Measurements from ENCODE around the gene MRPS15.

DNA sequence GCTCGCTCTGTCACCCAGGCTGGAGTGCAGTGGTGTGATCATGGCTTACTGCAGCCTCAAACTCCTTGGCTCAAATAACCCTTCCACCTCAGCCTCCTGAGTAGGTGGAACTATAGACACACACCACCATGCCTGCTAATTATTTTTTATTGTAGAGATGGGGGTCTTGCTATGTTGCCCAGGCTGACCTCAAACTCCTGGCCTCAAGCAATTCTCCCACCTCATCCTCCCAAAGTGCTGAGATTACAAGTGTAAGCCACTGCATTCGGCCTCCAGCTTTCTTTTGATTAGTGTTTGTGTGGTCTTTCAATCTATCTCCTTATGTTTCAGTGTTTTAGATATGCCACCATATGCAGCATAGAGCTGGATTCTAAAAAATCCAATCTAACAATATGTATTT lies 38.4 kb upstream of the MRPS15 start:
- TF ChIP-seq POLR2AphosphoS5 (IDR thresholded peaks at IDR 0.05; ENCODE audit: low read depth, low read length): no peak
- TF ChIP-seq POLR2A (IDR thresholded peaks at IDR 0.05; ENCODE audit: low read depth, low read length): no peak
- TF ChIP-seq TAF1 (IDR thresholded peaks at IDR 0.05; ENCODE audit: borderline replicate concordance, low read depth, low read length): no peak
